ENCODE measurements around the gene CLPSL2.

Gene CLPSL2

DNA sequence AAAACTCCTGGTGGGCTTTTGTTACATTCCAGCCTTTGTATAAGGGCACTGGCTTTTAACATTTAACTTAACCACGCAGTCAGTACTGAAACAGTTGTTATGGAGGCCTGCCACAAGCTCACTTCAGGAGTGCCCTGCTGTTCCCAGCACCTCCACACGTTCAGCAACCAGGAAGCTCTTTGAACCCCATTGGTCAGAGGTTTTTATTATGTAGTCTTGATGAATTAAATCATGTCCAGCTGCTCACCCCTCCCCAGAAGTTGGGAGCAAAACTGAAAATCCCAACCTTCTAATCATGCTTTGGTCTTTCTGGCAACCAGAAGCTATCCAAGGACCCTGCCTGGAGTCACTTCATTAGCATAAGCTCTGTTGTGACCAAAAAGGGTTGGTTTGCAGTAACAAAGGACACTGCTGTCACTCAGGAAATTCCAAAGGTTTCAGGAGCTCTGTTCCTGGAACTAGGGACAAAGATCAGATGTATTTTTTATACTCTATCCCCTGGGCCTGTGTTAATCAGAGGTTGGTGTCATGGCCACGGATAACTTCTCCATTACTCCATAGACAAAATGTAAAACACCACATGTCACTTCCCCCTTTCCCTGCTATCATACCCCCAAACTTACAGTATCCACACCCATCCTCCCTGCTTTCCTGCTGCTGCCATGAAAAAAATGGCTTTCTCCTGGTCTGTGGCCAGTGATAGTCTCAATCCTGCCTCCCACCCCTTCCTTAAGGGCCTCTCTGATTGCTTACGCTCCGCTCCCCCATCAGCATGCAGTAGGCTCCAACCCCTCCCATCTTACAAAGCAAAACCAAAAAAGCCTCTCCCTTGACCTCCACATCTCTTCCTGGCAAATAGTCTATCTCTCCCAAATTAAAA lies 36.5 kb upstream of the CLPSL2 start:
- Histone ChIP-seq H3K27me3 (no peaks in the 10 kb centered on the region), H3K9ac (no peak overlapping the region; a peak in 1 of 22 replicates), H4K20me1 (no peaks in the 10 kb centered on the region), H3K4me3 (no peak overlapping the region), H3K36me3 (no peaks in the 10 kb centered on the region), H3K4me1 (peaks cover 13 to 30% (median 25%) of the 10 kb centered on the region in 10 experiments), H3K27ac (no peak overlapping the region), H3K9me3 (replicated peaks in 1 of 11) (no peaks in the 10 kb centered on the region), H3K4me2 (peak overlapping the region in 2 of 11 experiments; percentile 15 to 18; a peak in 1 of 22 replicates)
- TF ChIP-seq Cebpa-rat (IDR thresholded peaks at IDR 0.05) = no peak

DNA sequence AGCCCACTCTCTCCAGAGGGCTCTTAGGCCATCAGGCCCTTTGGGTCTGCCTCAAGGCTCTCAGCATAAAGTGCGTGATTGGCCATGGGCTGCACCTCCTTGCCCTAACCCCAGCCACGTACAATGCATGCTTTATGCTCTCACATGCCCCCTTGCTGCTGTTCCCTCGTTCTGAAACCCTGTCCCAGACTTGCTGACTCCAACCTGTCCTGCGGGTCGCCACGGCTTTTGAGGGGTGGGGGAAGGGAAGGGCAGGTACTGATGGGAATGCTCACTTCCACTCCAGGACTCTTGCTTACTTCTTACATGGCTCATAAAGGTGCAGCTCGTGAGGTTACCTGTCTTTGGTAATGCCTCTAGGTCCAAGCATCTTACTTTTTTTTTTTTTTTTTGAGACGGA lies 33.6 kb upstream of the CLPSL2 start:
- TF ChIP-seq Cebpa-rat (IDR thresholded peaks at IDR 0.05) = no peak
- H4K20me1 ChIP-seq = no peaks in the 10 kb centered on the region
- H3K9me3 ChIP-seq (replicated peaks in 1 of 11) = peaks cover 0 to 10% (median 8%) of the 10 kb centered on the region in 11 experiments; a peak in 12 of 22 replicates
- H3K27ac ChIP-seq = no peak overlapping the region
- H3K36me3 ChIP-seq = no peaks in the 10 kb centered on the region
- no peak overlapping the region for H3K4me2 ChIP-seq
- peaks cover 0 to 9% (median under 1%) of the 10 kb centered on the region in 10 experiments; a peak in 4 of 20 replicates for H3K4me1 ChIP-seq
- no peak overlapping the region for H3K4me3 ChIP-seq
- no peaks in the 10 kb centered on the region for H3K27me3 ChIP-seq
- H3K9ac ChIP-seq = no peak overlapping the region

DNA sequence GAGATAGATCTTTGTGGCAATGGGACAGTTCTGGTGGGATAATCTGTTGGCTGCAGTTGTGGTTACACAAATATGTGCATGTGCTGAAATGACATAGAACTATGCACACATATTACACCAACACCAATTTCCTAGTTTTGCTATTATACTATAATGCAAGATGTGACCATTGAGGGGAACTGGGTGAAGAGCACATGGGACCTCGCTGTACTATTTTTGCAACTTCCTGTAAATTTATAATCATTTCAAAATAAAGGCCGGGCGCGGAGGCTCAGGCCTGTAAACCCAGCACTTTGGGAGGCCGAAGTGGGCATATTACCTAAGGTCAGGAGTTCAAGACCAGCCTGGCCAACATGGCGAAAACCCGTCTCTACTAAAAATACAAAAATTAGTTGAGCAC lies 30.9 kb upstream of the CLPSL2 start:
- TF ChIP-seq Cebpa-rat (IDR thresholded peaks at IDR 0.05) = no peak
- Histone ChIP-seq H3K4me3 (no peak overlapping the region), H4K20me1 (no peaks in the 10 kb centered on the region), H3K36me3 (no peaks in the 10 kb centered on the region), H3K27ac (no peak overlapping the region), H3K4me2 (no peak overlapping the region), H3K9me3 (replicated peaks in 1 of 11) (peaks cover 6 to 22% (median 15%) of the 10 kb centered on the region in 11 experiments; a peak in 18 of 22 replicates), H3K9ac (no peak overlapping the region), H3K27me3 (no peaks in the 10 kb centered on the region), H3K4me1 (peaks cover 0 to under 1% (median 0%) of the 10 kb centered on the region in 10 experiments; a peak in 1 of 20 replicates)

DNA sequence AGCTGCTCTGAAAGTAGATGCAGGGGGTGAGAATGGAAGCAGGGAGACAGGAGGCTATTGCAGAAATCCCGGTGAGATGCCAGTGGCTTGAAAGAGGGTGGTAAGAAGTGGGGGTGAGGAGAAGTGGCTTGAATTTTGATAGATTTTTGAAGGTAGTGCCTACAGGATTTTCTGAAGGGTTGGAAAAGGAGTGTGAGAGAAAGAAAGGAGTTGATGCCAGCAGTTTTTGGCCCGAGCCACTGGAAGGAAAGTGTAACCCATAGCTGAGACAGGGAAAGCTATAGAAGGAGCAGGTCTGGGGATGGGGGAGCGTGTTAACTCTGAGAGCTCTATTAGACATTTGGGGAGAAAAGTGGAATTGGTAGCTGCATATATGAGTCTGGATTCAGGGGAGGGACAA lies 29.9 kb upstream of the CLPSL2 start:
- Histone ChIP-seq H3K36me3 (no peaks in the 10 kb centered on the region), H3K27me3 (no peaks in the 10 kb centered on the region), H3K4me3 (no peak overlapping the region), H3K9ac (no peak overlapping the region), H3K4me2 (no peak overlapping the region), H3K4me1 (no peaks in the 10 kb centered on the region), H3K9me3 (replicated peaks in 1 of 11) (peaks cover 6 to 22% (median 15%) of the 10 kb centered on the region in 11 experiments; a peak in 18 of 22 replicates), H3K27ac (no peak overlapping the region), H4K20me1 (no peaks in the 10 kb centered on the region)
- no peak for TF ChIP-seq Cebpa-rat (IDR thresholded peaks at IDR 0.05)

DNA sequence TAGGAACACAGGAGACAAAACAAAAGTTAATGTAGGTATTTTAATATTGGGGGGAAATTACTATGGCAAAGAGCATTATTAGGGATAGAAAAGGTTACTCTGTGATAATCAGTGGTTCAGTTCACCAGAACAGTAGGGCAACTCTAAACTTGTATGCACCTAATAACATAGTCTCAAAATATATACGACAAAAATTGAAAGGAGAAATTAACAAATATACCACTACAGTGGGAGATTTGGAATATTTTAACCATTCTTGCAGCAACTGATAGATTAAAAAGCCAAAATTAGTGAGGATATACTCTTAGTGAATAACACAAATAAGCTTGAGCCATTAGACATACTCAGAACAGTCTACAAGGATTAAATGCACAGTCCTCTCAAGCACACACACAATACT lies 28.5 kb upstream of the CLPSL2 start:
- Histone ChIP-seq H4K20me1 (no peaks in the 10 kb centered on the region), H3K36me3 (no peaks in the 10 kb centered on the region), H3K4me1 (no peaks in the 10 kb centered on the region), H3K4me3 (no peak overlapping the region), H3K9me3 (replicated peaks in 1 of 11) (peaks cover 6 to 22% (median 15%) of the 10 kb centered on the region in 11 experiments; a peak in 18 of 22 replicates), H3K4me2 (no peak overlapping the region), H3K27me3 (no peaks in the 10 kb centered on the region), H3K27ac (no peak overlapping the region), H3K9ac (no peak overlapping the region)
- no peak for TF ChIP-seq Cebpa-rat (IDR thresholded peaks at IDR 0.05)

DNA sequence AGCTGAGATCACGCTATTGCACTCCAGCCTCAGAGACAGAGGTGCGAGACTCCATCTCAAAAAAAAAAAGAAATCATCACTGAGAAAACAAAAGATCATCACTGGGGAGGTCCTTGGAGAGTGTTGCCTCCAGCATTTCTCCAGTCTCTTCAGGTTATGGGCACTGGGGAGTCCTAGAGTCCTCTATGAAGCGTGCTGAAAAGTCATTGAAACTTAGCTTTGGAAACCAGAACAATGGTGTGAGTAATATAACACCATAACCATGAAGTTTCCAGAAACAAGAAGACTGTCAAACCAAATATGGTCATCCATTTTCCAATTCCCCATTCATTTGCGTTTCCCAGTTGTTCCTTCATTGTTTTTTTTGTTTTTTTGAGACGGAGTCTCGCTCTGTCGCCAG lies 25.8 kb upstream of the CLPSL2 start:
- Histone ChIP-seq H3K27me3 (no peaks in the 10 kb centered on the region), H3K4me3 (no peak overlapping the region), H4K20me1 (no peaks in the 10 kb centered on the region), H3K27ac (no peak overlapping the region), H3K4me1 (peaks cover 6 to 11% (median 9%) of the 10 kb centered on the region in 10 experiments; a peak in 14 of 20 replicates), H3K9ac (no peak overlapping the region), H3K36me3 (no peaks in the 10 kb centered on the region), H3K9me3 (replicated peaks in 1 of 11) (peaks cover 6 to 22% (median 15%) of the 10 kb centered on the region in 11 experiments; a peak in 18 of 22 replicates), H3K4me2 (no peak overlapping the region)
- no peak for TF ChIP-seq Cebpa-rat (IDR thresholded peaks at IDR 0.05)

DNA sequence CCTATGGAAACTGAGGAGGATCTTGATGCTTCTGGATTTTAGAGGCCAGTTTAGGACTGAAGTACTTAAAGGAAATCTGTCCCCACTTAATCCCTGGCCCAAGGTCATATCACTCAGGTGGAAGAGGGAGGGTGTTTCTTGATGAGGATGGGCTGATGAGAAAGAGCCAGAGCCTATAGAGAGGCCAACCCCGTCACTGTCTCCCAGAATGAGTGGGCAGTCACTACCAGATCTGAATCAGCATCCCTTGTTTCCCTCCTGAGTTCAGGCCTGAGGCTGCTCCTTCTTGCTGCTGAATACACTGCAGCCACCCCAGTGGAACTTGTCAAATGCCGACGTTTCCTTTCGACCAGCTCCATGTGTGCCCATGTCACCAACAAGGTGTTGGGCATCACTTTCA lies 24.8 kb upstream of the CLPSL2 start:
- no peak overlapping the region for H3K4me2 ChIP-seq
- no peaks in the 10 kb centered on the region for H3K36me3 ChIP-seq
- no peaks in the 10 kb centered on the region for H4K20me1 ChIP-seq
- H3K4me1 ChIP-seq = peaks cover 6 to 11% (median 9%) of the 10 kb centered on the region in 10 experiments; a peak in 14 of 20 replicates
- no peak overlapping the region for H3K9ac ChIP-seq
- no peak overlapping the region for H3K4me3 ChIP-seq
- TF ChIP-seq Cebpa-rat (IDR thresholded peaks at IDR 0.05) = no peak
- H3K27ac ChIP-seq = no peak overlapping the region
- H3K27me3 ChIP-seq = no peaks in the 10 kb centered on the region
- peaks cover 6 to 22% (median 15%) of the 10 kb centered on the region in 11 experiments; a peak in 18 of 22 replicates for H3K9me3 ChIP-seq (replicated peaks in 1 of 11)

DNA sequence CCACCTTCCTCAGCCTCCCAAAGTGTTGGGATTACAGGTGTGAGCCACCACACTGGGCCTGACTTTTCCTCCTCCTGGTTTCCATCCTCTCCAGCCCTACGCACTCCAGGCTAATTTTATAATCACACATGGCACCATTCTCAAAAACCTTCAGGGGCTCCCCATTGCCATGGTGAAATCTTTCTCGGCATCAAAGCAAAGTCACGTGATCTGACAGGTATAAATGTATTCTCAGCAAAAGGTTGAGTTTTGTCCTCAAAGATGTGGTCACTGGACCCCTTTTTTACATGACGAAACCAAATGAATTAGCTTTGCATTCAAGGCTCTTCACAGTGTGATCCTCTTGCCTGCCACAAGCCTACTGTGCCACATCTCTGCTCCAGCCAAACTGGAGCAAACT lies 24.1 kb upstream of the CLPSL2 start:
- Histone ChIP-seq H3K4me2 (no peak overlapping the region), H3K9ac (no peak overlapping the region), H3K4me1 (peaks cover 6 to 15% (median 11%) of the 10 kb centered on the region in 10 experiments; a peak in 18 of 20 replicates), H3K27ac (no peak overlapping the region), H3K27me3 (no peaks in the 10 kb centered on the region), H3K36me3 (no peaks in the 10 kb centered on the region), H3K4me3 (no peak overlapping the region), H3K9me3 (replicated peaks in 1 of 11) (peaks cover 6 to 17% (median 13%) of the 10 kb centered on the region in 11 experiments; a peak in 18 of 22 replicates), H4K20me1 (no peaks in the 10 kb centered on the region)
- TF ChIP-seq Cebpa-rat (IDR thresholded peaks at IDR 0.05) = no peak

DNA sequence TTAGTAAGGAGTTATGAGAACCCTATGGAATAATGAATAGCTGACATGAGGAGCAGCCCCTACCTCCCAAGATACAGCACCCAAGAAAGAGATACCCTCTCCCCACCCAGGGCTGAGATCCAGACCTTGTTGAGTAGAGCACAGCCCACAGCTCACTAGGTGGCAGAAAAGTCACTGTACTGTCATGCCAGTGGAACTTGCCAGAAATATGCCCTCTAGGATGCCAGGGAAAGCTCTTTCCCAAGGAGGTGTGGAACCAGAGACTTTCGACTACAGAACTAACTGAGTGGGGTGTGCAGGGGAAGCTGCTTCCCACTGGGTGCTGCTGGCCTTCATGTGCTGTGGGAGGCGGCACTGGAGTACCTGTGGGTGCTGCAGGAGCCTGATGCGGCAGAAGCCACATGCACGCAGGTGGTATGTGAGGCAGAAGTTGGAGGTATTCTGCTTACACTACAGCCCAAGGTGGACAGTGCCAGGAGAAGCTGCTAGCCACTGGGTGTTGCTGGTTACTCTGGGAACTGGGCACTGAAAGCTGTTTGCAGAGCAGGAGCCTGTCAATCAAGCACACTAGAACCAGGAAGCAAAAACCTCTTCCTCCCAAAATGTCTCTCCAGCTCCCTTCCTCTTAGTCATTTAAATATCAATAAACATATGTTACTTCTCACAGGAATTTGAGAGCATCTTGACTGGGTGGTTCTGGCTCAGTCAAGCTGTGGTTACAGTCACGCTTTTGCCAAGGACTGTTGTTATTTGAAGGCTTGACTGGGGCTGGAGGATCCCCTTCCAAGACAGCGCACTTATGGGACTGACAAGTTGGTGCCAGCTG lies 21.7 kb upstream of the CLPSL2 start:
- H3K4me3 ChIP-seq = no peak overlapping the region
- H3K4me1 ChIP-seq = peaks cover 21 to 39% (median 35%) of the 10 kb centered on the region in 10 experiments
- H3K9ac ChIP-seq = no peak overlapping the region
- H4K20me1 ChIP-seq = no peaks in the 10 kb centered on the region
- no peaks in the 10 kb centered on the region for H3K36me3 ChIP-seq
- TF ChIP-seq Cebpa-rat (IDR thresholded peaks at IDR 0.05) = no peak
- H3K9me3 ChIP-seq (replicated peaks in 1 of 11) = no peaks in the 10 kb centered on the region
- peak overlapping the region in 10 of 11 experiments; percentile 1 to 44 (median 26); a peak in 12 of 22 replicates for H3K4me2 ChIP-seq
- no peak overlapping the region for H3K27ac ChIP-seq
- H3K27me3 ChIP-seq = no peaks in the 10 kb centered on the region

Data from BLaER1 treated with 17β-estradiol and CSF1 and Interleukin-3, amounts not matched to agents 10 nM and 100 nM (cell line).